Measurements from ENCODE around the gene CTSF. TPM values are rescaled to one million over a fixed set of nuclear protein-coding genes. Genes with fewer than 3 reads are reported as not detected.

Gene CTSF
- polyA plus RNA-seq, 3 donors from 2014 or later: 24.2 to 56.7 (median 48.8) TPM

DNA sequence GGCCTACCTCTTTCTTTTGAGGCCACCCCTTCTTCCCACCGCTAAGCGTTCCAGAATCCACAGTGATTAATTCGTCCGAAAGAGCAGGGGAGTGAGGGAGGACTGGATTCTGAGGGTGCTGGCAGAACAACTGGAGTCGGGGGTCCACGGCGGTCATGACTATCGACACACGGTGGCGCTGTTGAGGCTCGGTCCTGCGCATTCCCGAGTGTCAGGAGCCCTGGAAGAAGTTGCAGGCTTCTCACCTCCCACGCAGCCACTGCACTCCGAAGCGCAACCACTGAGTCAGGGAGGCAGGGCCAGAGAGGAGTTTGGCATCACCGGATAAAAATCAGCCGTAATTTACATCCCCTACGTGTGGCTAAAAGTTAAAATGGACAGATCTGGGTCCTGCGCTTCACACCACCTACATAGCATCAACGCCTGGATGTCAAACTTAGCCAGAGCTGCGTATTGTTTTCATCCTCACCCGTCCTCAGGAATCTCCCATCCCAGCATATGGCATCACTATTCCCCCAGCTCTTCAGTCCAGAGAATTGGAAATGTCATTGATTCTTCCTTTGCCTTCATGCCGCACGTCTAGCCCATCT, 10.7 kb upstream of the CTSF start:
- Mint-ChIP-seq H3K4me1 (peaks cover 4 to 6% of the 10 kb centered on the region in 2 donors), H3K27me3 (ENCODE audit: low read depth in 3 of 3) (peaks cover 0 to 11% (median 7%) of the 10 kb centered on the region in 3 donors), H3K27ac (peak overlapping the region in 1 of 6 donors; percentile 69), H3K4me3 (no peak overlapping the region), H3K36me3 (no peaks in the 10 kb centered on the region), H3K9me3 (peaks cover 0 to 5% (median 0%) of the 10 kb centered on the region in 6 donors)
- peak; percentile 69 to 71 (median 70) for DNase-seq

- peak overlapping the region in 1 of 5 donors; percentile 17 for H3K4me3 Mint-ChIP-seq
- H3K27me3 Mint-ChIP-seq (ENCODE audit: low read depth in 3 of 3): peaks cover 0 to 7% (median 4%) of the 10 kb centered on the region in 3 donors
- H3K36me3 Mint-ChIP-seq: no peaks in the 10 kb centered on the region
- no peak for DNase-seq
- no peak overlapping the region for H3K27ac Mint-ChIP-seq
- H3K4me1 Mint-ChIP-seq: peaks cover 5 to 15% of the 10 kb centered on the region in 2 donors
- H3K9me3 Mint-ChIP-seq: no peaks in the 10 kb centered on the region
These were observed 2.4 kb upstream of the CTSF start for GRCh38 chr11:66570850-66571180.

GRCh38 chr11:66570079-66570849, 1.9 kb upstream of the CTSF start:
- no peaks in the 10 kb centered on the region for H3K36me3 Mint-ChIP-seq
- no peak for DNase-seq
- peaks cover 5 to 15% of the 10 kb centered on the region in 2 donors for H3K4me1 Mint-ChIP-seq
- H3K27me3 Mint-ChIP-seq (ENCODE audit: low read depth in 3 of 3): peaks cover 0 to 5% (median 1%) of the 10 kb centered on the region in 3 donors
- no peaks in the 10 kb centered on the region for H3K9me3 Mint-ChIP-seq
- peak overlapping the region in 3 of 5 donors; percentile 27 to 52 (median 34) for H3K4me3 Mint-ChIP-seq
- peak overlapping the region in 1 of 6 donors; percentile 29 for H3K27ac Mint-ChIP-seq

DNA sequence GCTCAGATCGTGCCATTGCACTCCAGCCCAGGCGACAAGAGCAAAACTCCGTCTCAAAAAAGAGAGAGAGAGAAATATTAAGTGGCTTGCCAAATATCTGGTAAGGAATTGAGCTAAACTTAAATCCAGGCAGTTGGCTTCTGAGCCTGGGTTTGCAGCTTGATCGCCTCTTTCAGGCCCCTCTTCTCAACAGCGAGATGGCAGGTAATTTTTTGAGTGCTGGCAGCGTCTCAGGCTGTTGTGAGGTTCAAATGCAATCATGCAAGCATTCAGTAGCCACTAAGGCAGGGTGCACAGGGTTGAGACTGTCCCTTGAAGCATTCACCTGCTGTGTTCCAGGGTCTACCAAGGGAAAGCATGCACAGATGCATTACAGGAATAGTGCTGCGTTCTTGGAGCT, 670 bp upstream of the CTSF start:
- H3K4me3 Mint-ChIP-seq: peak overlapping the region in 1 of 5 donors; percentile 84

DNA sequence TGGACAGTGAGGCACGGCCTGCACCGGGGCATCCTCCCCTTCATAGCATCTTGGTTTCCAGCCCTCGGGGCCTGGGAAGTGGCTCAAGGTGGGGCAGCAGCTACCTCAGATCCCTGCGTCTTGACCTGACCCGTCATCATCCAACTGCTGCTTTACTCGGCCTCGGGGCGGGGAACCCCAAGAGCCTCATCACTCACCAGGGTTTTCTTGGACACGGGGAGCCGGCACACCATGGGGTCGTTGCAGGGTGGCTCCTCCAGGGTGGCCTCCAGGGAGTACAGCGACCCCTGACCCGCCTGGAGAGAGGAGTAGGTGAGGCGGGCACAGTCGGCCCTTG, 651 bp downstream of the CTSF start:
- no peak overlapping the region for H3K27ac Mint-ChIP-seq

More for the DNA sequence above, 670 bp upstream of the CTSF start:
- Mint-ChIP-seq H3K4me1 (peaks cover 5 to 15% of the 10 kb centered on the region in 2 donors), H3K27me3 (ENCODE audit: low read depth in 3 of 3) (peaks cover 0 to 3% (median 0%) of the 10 kb centered on the region in 3 donors), H3K27ac (no peak overlapping the region), H3K36me3 (no peaks in the 10 kb centered on the region), H3K9me3 (no peaks in the 10 kb centered on the region)
- DNase-seq: no peak

GRCh38 chr11:66566221-66566620, 2.2 kb downstream of the CTSF start:
- Mint-ChIP-seq H3K36me3 (no peaks in the 10 kb centered on the region), H3K4me1 (peaks cover 5 to 15% of the 10 kb centered on the region in 2 donors), H3K9me3 (no peaks in the 10 kb centered on the region), H3K4me3 (peak overlapping the region; percentile 16 to 56 (median 38)), H3K27me3 (ENCODE audit: low read depth in 3 of 3) (no peaks in the 10 kb centered on the region), H3K27ac (peak overlapping the region in 1 of 6 donors; percentile 34)
- DNase-seq: no peak

More for the DNA sequence above, 651 bp downstream of the CTSF start:
- H3K27me3 Mint-ChIP-seq (ENCODE audit: low read depth in 3 of 3): no peaks in the 10 kb centered on the region
- no peak for DNase-seq
- H3K36me3 Mint-ChIP-seq: no peaks in the 10 kb centered on the region
- no peaks in the 10 kb centered on the region for H3K9me3 Mint-ChIP-seq
- peaks cover 5 to 15% of the 10 kb centered on the region in 2 donors for H3K4me1 Mint-ChIP-seq
- peak overlapping the region; percentile 60 to 79 (median 71) for H3K4me3 Mint-ChIP-seq

DNA sequence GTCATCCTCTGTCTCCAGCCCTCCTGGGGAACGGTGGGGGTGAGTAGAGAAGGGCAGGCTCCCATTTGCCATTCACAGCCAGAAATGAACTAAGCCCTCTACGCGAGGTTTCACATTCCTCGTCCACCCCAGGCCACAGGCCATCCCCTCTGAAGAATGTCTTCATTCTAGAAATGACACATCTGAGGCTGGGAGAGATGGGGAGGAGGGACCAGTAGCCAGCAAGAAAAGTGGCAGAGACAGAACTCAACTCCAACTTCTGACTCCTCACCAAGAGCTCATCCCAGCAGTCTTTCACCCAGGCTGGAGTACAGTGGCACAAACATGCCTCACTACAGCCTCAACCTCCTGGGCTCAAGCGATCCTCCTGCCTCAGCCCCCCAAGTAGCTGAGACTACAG, 3.4 kb downstream of the CTSF start:
- Mint-ChIP-seq H3K9me3 (no peaks in the 10 kb centered on the region), H3K4me3 (no peak overlapping the region), H3K36me3 (no peaks in the 10 kb centered on the region), H3K27ac (no peak overlapping the region), H3K4me1 (peaks cover 5 to 15% of the 10 kb centered on the region in 2 donors), H3K27me3 (ENCODE audit: low read depth in 3 of 3) (peaks cover 0 to 2% (median 0%) of the 10 kb centered on the region in 3 donors)
- DNase-seq: no peak

DNA sequence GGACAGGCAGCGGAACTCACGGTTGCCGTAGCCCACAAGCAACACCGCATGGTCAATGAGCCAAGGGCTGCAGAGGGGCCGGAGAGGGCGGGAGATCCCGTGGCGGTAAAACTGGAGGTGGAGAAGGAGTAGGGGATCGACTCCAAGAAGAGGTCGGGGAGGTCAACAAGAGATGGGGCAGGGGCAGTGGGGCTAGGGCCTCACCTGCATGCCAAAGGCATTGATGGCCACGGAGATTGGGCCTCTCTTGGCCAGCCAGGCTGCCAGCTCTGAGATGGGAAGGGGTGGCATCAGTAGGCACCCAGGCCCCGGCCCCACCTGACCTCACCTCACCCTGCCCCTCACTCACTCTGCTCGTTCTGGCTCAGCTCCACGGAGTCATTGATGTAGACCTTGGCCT, 3.9 kb downstream of the CTSF start:
- H3K9me3 Mint-ChIP-seq: no peaks in the 10 kb centered on the region
- no peaks in the 10 kb centered on the region for H3K36me3 Mint-ChIP-seq
- H3K27me3 Mint-ChIP-seq (ENCODE audit: low read depth in 3 of 3): peaks cover 0 to 2% (median 0%) of the 10 kb centered on the region in 3 donors
- H3K4me3 Mint-ChIP-seq: no peak overlapping the region
- no peak for DNase-seq
- H3K4me1 Mint-ChIP-seq: peaks cover 5 to 15% of the 10 kb centered on the region in 2 donors
- H3K27ac Mint-ChIP-seq: no peak overlapping the region

DNA sequence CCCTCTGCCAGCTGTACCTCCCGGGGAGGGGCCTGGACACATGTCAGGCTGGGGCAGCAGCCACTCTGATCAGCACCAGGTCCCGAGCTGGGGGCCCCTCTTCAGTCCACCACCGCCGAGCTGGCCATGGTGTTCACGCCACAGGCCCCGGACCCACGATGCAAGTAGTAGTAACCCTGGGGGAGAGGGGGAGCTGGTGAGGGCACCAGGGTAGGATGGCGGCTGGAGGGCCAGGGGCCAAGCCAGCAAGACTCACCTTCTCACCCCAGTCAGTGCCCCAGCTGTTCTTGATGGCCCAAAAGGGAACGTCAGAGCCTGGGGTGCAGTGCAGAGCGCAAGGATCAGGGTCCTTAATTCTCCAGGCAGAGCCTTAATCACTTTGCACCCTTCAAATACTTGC, 4.6 kb downstream of the CTSF start:
- Mint-ChIP-seq H3K36me3 (no peaks in the 10 kb centered on the region), H3K9me3 (no peaks in the 10 kb centered on the region), H3K4me3 (no peak overlapping the region), H3K4me1 (peaks cover 5 to 16% of the 10 kb centered on the region in 2 donors), H3K27ac (no peak overlapping the region), H3K27me3 (ENCODE audit: low read depth in 3 of 3) (peaks cover 0 to 4% (median 0%) of the 10 kb centered on the region in 3 donors)
- no peak for DNase-seq

GRCh38 chr11:66562907-66563583, 5.4 kb downstream of the CTSF start:
- H3K4me1 Mint-ChIP-seq: peaks cover 0 to 13% of the 10 kb centered on the region in 2 donors
- no peak for DNase-seq
- H3K27me3 Mint-ChIP-seq (ENCODE audit: low read depth in 3 of 3): peaks cover 0 to 7% (median 0%) of the 10 kb centered on the region in 3 donors
- no peak overlapping the region for H3K4me3 Mint-ChIP-seq
- H3K9me3 Mint-ChIP-seq: no peaks in the 10 kb centered on the region
- no peaks in the 10 kb centered on the region for H3K36me3 Mint-ChIP-seq
- H3K27ac Mint-ChIP-seq: no peak overlapping the region

DNA sequence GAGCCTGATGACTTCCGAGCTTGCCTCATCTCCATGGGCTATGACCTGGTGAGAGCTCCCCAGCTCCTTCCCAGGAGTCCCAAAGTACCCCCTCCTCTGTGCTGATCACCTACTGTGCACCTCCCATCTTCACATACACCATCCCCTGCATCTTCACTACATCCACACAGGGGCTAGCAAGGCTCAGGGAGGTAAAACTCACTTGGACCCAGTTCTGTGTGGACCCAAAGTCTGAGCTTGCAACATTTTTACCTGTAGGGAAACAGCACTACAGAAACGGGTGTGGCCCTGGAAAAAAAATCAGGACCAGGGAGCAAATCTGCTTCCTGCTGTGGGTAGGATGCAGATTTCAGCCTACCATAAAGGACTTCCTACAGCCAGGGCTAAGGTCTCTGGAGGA, 6.1 kb downstream of the CTSF start:
- Mint-ChIP-seq H3K4me3 (no peak overlapping the region), H3K9me3 (no peaks in the 10 kb centered on the region), H3K36me3 (peaks cover 0 to 3% (median 0%) of the 10 kb centered on the region in 3 donors), H3K4me1 (peaks cover 0 to 8% of the 10 kb centered on the region in 2 donors), H3K27ac (no peak overlapping the region), H3K27me3 (ENCODE audit: low read depth in 3 of 3) (peaks cover 0 to 9% (median 0%) of the 10 kb centered on the region in 3 donors)
- no peak for DNase-seq

DNA sequence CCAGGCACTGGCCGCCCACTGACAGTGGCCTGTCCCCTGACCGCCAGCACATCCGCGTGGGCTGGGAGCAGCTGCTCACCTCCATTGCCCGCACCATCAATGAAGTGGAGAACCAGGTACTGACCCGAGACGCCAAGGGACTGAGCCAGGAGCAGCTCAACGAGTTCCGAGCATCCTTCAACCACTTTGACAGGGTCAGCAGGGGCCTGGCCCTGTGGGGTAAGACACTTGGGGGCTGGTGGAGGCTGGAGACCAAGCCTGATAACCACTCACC, 6.5 kb downstream of the CTSF start:
- H3K27ac Mint-ChIP-seq: no peak overlapping the region
- DNase-seq: no peak
- H3K4me1 Mint-ChIP-seq: peaks cover 0 to 5% of the 10 kb centered on the region in 2 donors
- H3K36me3 Mint-ChIP-seq: peaks cover 0 to 4% (median 0%) of the 10 kb centered on the region in 3 donors
- H3K9me3 Mint-ChIP-seq: no peaks in the 10 kb centered on the region
- peaks cover 0 to 11% (median 0%) of the 10 kb centered on the region in 3 donors for H3K27me3 Mint-ChIP-seq (ENCODE audit: low read depth in 3 of 3)
- no peak overlapping the region for H3K4me3 Mint-ChIP-seq

GRCh38 chr11:66561178-66561974, 7.0 kb downstream of the CTSF start:
- peaks cover 0 to 11% (median 0%) of the 10 kb centered on the region in 3 donors for H3K27me3 Mint-ChIP-seq (ENCODE audit: low read depth in 3 of 3)
- no peak overlapping the region for H3K27ac Mint-ChIP-seq
- peaks cover 0 to 4% of the 10 kb centered on the region in 2 donors for H3K4me1 Mint-ChIP-seq
- peaks cover 0 to 4% (median 0%) of the 10 kb centered on the region in 3 donors for H3K36me3 Mint-ChIP-seq
- no peak for DNase-seq
- H3K9me3 Mint-ChIP-seq: no peaks in the 10 kb centered on the region
- no peak overlapping the region for H3K4me3 Mint-ChIP-seq
